Ramos (cell line): ENCODE data around the gene CREBL2.

Experiments
- in situ Hi-C: fragments of 300-500 bp; cut with MboI; formaldehyde crosslinking; loops from one replicate; pipeline ENCODE4 v1.14.3; 2022; ENCODE audit warnings: low sequenced_read_pairs; ENCODE audit not compliant: unreplicated experiment

CREBL2 gene

GRCh38 chr12:12665194-12665593, 53.5 kb downstream of the CREBL2 start:
- in situ Hi-C loops = no loop called here

- in situ Hi-C loops = no loop called here
These were observed 56.3 kb downstream of the CREBL2 start for GRCh38 chr12:12668005-12668404.

- in situ Hi-C loops = no loop called here
These were observed 57.3 kb downstream of the CREBL2 start for GRCh38 chr12:12669020-12669419.

DNA sequence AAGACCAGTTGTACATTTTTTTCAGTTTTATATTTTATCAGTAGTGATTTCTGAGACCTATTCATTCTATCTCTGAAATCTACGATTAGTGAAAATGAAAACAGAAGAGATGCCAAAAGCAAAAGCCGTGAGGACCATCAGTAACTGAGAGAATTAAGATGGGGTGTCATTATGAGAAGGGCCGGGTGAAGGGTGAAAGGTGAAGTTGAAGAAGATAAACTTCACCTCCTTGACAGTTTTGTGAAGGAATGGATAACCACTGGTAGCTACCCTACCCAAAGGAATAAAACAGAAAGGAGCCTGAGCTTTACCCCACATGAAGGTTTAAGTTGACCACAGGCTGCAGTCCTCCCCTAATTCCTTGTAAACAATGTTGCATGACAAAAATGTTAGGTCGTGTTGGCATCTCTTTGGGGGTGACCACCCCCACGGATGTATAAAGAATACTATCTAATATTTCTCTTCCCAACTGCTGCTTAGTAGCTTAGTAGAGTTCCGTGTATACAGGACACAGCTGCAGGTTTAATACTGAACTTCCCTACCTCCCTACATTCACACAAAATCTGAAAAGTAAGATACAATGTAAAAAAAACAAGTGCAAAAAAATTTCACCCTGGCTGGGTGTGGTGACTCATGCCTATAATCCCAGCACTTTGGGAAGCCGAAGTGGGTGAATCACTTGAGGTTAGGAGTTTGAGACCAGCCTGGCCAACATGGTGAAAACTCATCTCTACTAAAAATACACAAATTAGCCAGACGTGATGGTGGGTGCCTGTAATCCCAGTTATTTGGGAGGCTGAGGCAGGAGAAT, 60.4 kb downstream of the CREBL2 start:
- in situ Hi-C loops = no loop called here

- in situ Hi-C loops = no loop called here
These were observed 61.6 kb downstream of the CREBL2 start for GRCh38 chr12:12673296-12673695.

DNA sequence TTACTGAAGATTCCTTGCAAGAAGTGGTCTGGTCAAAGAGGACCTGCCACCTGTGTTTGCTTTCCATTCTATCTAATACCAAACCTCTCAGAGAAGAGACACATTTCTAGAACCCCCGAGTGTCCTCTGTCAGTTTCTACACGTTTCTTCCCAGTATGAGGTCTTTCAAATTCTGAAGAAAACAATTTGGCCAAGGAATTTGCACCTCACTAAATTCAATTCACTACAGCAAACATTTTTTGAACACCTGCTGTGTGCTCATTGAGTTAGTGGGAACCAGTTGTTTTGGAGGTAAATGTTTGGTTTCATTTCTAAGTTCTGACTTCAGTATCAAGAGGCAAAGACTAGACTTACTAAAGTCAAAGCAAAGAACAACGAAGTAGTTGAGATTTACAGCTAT, 64.9 kb downstream of the CREBL2 start:
- in situ Hi-C loops = no loop called here

DNA sequence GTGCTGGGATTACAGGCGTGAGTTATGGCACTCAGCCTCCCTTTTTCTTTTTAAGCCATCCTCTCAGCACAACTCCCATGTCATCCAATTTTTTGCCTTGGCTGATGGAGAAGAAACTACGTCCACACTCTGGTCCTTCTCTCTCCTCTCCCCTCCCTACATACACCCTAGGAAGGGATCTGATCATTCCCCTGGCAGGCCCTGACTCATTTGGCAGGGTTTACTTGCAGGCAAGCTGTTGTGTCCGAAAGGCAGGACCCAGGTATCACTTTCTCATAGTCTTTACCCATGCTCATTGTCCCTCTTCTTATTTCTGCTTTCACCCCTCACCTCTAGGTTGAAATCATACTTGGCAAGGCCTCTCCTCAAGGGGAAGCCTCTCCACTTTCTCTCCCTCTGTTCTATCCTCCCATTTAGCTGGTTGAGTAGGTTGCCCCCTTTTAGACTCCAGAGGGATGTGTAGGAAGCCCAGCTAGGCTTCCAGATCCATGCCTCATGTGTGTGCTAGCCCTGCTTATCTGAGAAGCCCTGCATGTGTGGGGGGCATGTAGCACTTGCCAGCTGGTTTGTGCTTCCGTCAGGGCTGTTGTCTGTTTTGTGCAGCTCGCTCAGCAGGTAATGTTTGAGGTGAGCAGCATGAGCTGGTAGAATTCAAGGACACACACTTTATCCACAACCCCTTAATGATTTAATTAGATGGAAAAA, 69.5 kb downstream of the CREBL2 start:
- in situ Hi-C loops = no loop called here

DNA sequence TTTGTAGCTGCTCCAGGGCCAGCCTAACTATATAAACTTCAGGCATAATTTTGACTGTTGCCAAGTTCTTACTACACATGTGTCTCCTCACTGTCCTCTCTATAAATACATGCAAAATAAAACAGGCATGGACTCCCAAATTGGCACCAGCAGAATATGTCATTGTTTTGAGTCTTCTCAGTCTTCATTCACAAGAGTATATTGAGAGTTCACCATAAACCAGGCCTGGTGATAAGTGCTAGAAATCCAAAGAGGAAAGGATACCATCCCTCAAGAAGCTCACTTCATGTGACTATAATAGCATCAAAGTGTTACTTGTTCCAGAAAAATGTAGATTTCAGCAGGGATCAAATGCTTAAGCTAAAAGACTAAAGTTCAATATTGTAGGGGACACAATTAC, 70.6 kb downstream of the CREBL2 start:
- in situ Hi-C loops = no loop called here

- in situ Hi-C loops = no loop called here
These were observed 71.5 kb downstream of the CREBL2 start for GRCh38 chr12:12683136-12683697.

DNA sequence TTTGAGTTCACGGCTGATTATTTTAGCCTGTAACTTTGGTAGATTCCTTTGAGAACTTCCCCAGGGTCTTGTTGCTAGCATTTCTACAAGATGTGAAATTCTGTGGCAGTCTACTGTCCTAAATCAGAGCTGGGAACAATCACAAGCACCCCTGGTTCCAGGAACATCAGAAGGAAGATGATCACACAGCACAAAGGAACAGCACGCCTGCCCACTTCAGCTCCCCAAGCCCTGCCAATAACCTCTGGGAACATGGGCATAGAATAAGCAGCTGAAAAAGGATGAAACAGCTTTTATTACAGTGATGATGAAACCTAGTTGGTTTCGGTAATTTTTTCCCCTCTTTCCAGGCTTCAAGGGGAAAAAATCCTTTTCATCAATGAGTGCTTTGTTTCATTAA, 72.0 kb downstream of the CREBL2 start:
- in situ Hi-C loops = no loop called here

- in situ Hi-C loops = no loop called here
These were observed 72.9 kb downstream of the CREBL2 start for GRCh38 chr12:12684375-12685106.

- in situ Hi-C loops = no loop called here
These were observed 73.6 kb downstream of the CREBL2 start for GRCh38 chr12:12685305-12685704.

GRCh38 chr12:12686472-12686871, 74.8 kb downstream of the CREBL2 start:
- in situ Hi-C loops = no loop called here

GRCh38 chr12:12686925-12687324, 75.2 kb downstream of the CREBL2 start:
- in situ Hi-C loops = no loop called here

DNA sequence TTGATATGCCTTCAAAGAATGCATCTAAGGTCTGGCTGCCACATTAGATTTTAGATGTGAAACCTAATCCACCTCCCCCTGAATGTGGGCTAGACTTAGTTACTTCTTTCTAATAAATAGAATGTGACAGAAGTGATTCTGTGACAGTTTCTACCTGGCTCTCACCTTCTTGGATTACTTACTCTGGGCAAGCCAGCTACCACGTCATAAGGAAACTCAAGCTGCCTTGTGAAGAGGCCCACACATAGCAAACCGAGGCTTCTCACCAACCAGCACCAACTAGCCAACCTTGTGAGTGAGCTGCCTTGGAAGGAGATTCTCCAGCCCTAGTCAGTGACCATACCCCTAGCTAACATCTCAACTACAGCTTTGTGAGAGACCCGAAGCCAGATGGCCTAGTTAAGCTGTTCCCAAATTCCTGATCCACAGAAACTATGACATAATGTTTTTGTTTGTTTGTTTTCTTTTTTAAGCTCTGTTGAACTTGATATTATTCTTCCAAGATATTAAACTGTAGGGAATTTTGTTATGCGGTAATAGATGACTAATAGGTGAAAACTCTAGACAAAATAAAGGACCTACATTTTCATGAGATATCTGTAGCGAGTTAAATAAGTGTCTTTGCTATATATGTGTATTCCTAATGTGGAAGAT, 78.1 kb downstream of the CREBL2 start:
- in situ Hi-C loops = no loop called here

GRCh38 chr12:12691549-12691948, 79.9 kb downstream of the CREBL2 start:
- in situ Hi-C loops = no loop called here

GRCh38 chr12:12693111-12693671, 81.5 kb downstream of the CREBL2 start:
- in situ Hi-C loops = no loop called here
